ENCODE measurements around the gene USH1G.

Gene USH1G

DNA sequence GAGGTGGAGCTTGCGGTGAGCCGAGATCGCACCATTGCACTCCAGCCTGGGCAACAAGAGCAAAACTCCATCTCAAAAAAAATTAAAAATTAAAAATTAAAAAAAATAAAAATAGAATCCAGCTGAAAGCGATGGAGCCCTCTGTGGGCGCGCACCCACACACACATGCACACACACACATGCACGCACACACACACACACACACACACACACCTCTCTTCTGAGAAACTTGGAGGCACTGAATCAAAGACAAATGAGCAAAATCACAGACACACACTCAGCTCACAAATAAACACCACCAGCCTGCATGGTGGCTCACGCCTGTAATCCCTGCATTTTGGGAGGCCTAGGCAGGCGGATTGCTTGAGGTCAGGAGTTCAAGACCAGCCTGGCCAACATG is 20.0 kb downstream of the USH1G start:
- no peak for DNase-seq (ENCODE audit: low spot score)

DNA sequence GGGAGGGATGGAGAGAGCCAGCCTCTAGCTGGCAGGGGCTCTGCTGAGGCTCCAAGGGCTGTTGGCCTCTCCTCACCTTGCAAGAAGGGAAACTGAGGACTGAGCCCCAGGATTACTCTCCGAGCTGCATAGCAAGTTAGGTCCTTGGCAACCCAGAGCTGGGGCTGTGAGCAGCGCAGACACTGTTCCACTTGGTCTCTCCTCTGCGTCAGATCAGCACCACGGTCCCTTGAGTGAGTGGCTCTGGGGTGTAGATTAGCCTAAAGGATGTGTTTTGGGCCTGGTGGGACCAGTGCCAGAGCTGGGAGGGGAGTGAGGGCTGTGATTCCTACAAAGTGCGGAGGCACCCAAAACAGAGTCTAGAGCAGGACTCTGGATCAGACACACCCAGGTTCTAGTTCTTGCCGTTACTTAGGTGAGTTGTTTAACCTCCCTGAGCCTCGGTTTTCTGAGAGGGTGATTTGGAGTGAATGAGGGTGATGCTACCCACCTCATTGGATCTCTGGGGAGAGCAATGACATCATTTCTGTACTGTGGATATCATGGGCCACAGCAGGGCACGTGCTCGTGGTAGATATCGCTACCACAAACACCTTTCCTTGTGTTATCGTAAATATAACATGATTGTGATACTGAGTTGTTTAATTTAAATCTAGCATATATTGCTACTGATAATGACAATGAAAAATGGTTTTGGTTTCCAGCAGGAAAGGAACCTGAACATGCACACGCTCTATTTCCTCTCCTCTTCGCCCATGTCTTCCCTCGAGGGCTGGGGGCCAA is 21.5 kb downstream of the USH1G start:
- DNase-seq (ENCODE audit: low spot score): no peak

DNA sequence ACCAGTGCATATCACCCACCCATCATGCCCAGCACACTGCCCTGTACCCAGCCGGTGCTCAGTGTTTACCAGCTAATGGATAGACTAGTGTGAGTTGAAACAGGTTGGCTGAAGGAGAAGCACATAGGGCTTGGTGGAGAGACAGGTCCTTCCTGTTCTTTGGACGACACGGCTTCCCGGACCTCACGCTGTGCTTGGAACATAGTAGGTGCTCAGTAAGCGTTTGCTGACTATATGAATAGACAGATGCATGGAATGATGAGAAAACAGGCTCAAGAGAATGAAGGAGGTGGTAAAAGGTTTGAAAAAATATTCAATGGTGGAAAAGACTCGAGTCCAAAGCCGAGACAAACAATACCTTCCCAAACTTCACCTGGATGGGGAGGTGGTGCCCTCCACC is 22.8 kb downstream of the USH1G start:
- DNase-seq (ENCODE audit: low spot score): no peak

DNA sequence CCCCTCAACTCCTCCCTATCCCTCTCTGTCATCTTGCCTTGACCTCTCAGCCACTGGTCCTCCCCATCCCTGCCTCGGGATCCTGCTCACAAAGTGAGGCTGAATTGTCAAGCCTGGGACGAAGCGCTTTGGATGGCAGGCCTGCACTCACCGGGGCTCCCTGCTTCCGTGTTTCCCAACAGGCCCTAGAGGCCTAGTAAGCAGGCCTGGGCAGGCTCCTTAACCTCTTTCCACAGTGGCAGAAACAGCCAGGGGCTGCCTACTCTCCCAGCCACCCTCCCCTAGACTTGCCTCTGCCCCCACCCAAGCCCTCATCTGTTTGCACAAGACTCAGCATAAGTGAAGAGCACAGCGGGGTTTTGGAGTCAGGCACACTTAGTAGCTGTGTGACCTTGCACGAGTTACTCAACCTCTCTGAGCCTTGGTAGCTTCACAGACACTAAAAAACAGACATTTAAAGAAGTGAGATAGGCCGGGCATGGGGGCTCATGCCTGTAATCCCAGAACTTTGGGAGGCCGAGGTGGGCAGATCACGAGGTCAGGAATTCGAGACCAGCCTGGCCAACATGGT is 24.6 kb downstream of the USH1G start:
- no peak for DNase-seq (ENCODE audit: low spot score)

DNA sequence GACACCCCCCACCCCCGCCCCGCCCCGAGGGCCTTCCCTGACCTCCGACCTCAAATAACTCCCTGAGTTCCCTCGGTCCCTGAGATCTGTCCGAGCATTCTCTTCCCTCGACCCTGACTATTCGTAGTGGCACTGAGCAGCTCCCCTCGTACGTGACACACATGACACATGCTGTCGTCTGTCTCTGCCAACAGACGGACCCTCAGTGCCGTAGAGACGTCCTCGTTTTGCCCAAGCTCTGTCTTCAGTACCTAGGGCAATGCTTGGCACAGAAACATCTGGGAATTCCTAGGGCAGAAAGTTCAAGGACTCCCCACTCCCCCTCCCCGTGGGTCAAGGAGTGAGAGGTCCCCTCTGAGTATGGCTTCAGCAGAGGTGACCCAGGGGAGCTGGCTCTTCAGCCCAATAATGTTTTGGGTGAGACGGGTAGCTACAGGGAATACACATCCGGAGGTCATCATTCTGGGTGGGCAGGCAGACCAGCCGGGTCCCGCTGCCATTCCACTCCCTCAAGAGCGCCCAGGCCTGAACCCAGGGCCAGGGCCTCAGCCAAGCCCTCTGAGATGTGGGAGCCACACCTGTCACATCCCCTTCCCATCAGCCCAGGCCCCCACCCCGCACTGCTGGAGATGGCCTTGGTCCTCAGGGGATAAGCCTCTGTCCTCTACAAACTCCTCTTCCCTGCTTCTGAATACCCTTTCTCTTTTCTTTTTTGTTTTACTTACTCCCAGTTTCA is 29.0 kb downstream of the USH1G start:
- no peak for DNase-seq (ENCODE audit: low spot score)

DNA sequence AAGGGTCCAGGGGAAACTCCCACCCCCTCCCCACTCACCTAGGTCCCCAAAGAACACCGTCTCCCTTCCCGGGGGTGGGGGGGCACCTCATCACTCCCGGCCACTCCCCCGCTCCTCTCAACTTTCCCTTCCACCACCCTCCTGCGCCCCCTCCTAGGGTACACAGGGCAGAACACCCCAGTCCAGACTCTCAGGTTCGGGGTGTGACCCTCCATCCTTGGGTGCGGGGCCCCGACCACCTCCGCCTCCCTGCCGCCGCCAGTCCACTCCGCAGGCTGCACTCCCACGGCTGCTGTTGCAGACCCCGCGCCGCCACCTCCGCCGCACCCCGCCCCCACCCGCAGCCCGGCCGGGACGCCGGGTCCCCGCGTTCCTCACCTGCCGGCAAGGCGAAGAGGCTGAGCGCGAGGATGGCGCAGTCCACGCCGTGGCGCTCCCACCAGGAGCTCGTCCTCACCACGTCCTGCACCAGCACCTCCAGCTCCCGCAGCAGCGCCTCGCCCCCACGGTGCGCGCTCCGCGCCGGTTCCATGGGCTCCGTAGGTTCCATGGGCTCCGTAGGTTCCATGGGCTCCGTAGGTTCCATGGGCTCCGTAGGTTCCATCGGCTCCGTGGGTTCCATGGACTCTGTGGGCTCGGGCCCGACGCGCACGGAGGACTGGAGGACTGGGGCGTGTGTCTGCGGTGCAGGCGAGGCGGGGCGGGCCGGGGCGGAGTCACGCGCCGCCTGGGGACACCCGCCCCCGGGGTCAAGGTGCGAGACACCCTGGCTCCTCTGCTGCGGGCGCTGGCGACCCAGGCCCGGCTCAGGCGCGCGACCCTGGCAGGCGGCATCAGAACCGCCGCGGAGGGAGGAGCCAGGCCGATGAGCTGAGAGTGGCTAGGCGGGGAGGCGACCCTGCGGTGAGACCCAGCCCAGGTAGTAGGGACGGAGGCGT is 29.8 kb downstream of the USH1G start, which contains the start of gene FADS6:
FADS6 (minus strand) TSS at position 660 of the 938 bp plus-strand sequence; CDS start at position 622, 38 bp downstream.
- no peak for DNase-seq (ENCODE audit: low spot score)

DNA sequence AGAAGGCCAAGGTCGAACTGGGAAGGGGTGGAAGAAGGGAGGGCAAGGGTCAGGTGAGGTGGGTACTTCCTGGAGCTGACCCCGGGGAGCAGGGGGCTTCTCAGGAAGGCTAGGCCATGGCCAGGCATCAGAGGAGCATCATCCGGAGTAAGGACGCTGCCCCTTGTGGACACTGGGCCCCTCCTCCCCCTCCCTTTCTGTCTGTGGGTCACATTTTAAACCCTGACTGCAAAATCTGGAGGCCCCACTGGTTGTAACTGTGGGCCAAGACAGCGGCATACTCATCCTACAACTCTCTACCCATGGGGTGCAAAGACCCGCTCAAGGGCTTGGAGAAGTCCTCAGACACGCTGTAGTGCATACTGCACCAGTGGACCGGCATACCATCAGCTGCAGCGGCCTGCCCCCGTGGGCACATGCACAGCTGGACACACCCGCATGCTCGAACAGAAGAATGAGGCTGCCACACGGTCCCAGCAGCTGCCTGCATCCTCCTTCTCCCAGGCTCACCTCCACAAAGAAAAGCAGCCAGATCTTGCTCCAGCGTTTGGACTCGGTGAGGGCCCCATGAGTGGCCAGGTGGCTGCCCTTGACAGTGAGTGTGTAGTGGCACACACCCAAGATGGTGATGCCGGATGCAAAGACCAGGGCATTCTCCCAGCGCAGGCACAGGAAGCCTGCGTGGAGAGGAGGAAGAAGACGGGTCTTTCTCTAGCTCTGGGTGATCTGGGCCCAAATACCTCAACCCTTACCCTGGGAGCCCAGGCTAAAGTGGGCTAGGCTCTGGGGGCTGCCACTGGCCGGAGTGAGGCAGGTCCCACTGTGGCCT is 30.8 kb downstream of the USH1G start:
- no peak for DNase-seq (ENCODE audit: low spot score)

DNA sequence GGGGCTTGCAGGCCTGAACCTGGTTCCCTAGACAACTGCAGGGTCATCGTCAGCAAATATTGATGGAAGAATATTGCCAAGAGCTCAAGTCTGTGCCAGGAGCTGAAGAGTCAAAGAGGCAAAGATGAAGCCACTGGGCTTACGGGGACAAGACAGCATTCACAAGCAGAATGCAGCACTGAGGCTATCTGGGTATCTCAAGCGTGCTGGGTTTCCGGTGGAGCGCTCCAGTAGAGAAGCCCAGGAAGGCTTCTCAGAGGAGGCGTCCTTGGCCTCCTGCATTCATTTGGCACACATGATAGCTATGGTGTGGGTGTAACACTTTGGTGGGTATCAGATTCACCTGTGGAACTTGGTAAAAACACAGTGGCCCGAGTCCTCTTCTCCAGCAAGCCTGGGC is 32.5 kb downstream of the USH1G start:
- DNase-seq (ENCODE audit: low spot score): no peak

DNA sequence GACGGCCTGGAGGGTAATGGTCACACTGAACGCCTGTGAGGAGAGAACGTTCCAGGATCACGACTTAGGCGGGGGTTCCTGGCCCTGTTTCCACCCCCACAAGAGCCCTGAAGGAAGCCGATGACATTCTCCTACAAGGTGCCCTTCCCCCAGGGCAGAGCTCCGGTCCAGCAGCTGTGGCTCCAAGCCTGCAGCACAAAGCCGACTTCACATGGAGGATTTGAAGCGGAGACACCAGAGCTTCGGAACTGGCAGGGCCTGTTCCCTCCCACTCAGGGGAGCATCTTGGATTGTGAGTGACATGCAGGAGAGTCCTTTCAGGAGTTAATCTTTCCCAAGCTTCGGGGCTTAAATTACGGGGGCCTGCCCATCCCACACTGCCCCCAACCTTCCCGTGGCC is 34.6 kb downstream of the USH1G start:
- DNase-seq (ENCODE audit: low spot score): no peak

DNA sequence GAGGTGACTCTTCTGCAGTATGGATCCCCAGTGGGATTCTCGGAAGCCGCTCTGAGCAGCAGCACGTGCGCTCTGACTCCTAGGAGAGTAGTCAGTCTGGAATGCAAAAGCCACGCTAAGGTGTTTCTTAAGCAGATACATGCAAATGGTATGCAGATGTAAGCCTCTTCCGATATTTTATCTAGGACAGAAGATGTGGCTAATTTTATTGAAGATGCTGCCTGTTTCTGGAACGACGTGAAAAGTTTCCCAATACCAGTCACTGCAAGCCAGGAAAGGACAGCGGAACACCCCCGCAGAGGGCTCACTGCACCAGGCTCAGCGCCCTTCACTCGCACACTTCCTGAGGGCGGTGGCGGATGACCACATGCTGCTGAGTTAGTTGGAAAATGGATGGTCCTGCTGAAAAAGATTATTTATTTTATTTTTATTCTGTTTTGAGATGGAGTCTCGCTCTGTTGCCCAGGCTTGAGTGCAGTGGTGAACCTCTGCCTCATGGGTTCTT is 39.8 kb downstream of the USH1G start:
- DNase-seq (ENCODE audit: low spot score): no peak

DNA sequence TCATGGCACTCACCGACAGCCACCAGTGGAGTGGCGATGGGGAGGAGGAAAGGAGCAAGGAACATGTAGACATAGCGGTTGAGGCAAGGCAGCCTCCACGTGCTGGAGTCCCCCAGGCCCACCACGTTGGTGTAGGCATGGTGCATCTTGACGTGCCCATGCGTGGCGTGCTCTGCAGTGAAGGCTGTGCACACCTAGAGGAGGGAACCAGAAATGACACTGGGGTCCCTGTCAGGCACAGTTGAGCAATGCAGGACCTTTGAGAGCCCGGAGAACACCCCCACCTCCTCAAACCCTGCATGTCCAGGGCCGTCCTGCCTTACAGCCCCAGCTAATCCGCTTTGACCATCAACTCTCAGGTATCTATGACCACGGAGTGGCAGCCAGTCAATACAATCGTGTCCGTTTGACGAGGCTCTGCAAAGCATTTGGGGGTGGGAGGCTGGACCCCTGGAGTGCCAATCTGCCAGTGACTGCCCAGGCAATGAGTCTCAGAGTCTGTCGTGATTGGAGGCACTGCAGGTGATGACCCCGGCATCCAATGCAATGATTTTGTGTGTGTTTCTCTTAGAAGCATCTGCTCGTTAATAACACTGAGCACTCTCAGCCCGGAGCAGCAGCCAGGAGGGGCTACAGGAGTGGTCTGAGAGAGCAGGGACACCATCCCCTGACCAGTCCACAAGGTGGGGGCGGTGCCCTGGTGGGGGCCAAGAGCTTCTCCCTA is 40.4 kb downstream of the USH1G start:
- no peak for DNase-seq (ENCODE audit: low spot score)

DNA sequence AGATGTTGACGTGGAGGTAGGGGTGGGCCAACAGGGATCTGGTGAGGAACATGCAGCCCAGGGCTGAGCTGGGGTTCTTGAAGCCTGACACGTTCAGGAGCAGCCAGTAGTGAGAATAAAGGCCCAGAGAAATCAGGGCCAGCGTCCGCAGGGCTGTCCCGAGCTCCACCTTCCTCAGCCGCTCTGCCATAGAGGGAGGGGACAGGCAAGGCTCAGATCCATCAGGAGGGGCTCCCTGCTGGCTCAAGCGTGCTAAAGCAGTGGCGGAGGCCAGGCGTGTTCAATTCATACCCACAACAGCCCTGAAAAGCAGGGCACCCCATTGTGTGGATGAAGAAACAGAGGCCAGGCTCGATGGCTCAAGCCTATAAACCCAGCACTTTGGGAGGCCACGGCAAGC is 42.0 kb downstream of the USH1G start:
- DNase-seq (ENCODE audit: low spot score): no peak

DNA sequence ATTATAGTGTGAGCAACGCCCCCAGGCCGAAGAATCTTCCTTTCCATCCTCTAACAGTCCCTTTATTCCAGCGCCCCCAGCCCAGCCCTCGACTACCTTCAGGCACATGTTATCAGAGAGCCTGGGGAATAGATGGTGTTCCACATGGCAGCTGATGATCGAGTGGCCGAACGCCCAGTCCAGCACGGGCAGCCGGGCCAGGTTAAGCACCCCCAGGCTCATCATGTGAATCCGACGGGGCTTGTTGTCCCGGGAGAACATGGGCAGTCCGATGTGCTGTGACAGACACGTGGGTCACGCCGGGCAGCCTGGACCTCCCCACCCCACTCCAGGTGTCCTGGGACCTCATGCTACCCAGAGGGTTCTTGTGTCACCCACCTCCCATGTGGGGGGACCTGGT is 43.7 kb downstream of the USH1G start:
- DNase-seq (ENCODE audit: low spot score): no peak

DNA sequence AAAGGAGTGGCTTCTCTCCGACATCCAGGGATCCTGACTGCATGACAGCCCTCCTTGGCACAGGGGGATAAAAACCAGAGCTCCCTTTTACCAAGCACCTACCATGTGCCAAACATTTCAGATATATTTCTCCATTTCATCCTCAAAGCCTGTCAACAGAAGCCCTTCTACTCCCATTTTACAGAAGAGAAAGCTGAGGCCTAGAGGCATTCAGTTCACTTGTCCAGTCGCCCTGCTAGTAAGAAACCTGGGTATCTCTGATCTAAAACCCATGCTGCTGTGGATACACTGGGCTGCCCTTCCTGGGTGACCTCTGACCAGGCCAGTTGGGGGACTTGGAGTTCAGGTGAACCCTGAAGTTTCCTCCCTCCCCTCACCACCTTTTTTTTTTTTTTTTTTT is 44.4 kb downstream of the USH1G start:
- no peak for DNase-seq (ENCODE audit: low spot score)

DNA sequence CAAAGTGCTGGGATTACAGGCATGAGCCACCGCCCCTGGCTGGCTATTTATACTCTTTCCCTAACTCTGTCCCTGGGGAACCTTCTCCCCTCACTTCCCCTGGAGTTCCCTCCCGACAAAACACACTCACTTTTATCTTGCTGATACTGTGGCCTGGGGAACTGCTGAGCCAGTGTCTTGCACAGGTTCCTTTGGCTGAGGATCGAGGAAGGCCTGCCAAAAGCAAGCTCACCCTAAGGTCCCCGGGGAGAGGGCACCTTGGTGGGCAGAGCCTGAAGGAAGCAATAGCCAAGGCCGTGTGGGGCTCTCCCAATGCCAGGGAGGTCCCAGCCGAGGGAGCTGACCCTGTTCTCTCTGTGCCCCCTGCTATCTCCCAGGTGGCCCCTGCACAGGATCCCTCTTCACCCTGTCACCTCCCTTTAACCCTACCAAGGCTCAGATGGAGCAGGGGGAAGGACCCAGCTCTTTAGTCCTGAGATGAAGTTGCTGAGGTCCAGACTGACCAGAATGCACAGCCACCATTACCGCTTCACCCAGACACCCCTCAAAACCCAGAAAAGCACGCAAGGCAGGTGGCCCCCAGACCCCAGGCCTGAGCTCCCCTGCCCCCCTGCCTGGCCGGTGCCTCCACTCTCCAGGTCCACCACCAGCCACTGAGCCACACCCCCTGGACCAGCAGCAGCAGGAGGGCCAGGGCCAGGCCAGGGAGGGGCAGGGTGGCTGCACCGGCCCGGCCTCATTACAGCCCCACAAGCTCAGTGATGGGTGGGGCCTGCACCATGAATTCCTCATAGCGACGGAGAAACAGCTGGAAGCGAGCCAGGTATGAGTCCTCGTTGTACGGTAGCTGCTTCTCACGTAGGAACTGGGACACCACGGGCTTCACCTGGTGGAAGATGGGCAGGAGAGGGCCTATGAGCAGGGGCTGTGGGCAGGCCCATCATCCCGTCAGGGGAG is 45.2 kb downstream of the USH1G start:
- DNase-seq (ENCODE audit: low spot score): no peak

DNA sequence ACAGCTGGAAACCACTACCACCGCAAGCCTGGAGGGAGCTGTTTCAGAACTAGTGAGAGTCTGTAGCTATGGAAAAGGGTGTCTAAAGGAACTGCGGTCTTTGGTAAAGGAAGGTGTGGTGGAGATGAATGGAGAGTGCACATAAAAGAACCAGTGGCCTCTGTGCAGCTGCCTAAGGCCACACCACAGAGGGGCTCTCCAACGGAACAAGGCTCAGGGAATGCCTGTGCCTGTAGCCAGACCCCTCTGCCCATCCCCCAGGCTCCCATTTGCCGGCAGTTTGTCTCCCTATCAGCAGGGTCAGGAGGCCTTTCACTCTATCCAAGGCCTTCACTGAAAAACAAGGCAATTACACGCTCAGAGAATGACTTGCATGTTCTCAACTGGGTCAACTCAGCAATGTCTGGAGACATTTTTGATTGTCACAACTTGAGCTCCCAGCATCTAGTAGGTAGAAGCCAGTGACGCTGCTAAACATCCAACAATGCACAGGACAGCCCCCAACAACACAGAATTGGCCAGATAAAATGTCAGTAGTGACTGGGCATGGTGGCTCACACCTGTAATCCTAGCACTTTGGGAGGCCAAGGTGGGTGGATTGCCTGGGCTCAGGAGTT is 47.0 kb downstream of the USH1G start:
- DNase-seq (ENCODE audit: low spot score): no peak

DNA sequence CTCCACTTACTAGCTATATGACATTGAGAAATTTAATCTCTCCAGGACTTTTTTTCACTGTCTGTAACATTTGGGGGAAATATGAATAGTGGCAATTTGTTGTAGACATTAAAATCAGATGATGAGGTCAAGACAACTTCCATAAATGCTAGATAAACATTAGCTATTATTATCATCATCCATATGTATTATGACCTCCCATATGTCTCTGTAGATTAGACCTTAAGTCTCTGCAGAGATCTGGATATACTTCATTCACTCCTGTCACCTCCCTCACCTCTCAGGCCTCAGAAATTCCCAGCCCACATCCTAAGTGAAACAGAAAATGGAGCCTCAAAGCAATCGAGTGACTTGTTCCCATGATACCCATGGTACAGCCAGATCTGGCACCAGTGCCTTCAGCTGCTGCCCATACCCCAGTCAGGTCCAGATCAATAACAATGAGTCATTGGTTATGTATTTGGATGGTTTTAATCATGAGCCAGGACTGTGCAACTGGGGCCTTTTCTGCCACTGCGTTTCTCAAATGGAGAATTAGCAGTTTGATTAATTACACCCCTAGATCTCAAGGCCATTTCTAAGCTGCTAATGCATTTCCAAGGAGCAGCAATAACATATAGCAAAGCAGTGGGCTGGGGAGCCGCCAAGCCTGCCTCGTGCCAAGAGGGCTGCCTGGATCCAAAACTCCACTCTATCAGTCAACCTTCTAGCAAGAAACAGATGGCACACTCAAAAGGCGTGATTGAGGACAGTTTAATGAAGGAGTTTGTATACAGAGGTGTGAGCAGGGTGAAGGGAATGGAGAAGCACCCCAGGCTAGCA is 47.7 kb downstream of the USH1G start:
- no peak for DNase-seq (ENCODE audit: low spot score)

DNA sequence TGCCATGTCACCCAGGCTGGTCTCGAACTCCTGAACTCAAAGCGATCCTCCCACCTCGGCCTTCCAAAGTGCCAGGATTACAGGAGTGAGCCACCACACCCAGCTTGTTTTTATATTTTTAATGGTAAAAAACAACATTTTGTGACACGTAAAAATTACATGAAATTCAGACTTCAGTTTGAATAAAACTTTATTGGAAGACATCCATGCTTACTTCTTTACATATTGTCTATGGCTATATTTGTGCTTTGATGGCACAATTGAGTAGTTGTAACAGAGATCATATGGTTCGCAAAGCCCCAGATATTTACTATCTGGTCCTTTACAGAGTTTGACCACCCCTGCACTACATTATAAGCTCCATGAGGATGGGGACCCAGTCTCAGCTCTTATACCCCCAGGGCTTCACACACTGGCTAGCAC is 48.4 kb downstream of the USH1G start:
- DNase-seq (ENCODE audit: low spot score): no peak
